Measurements from ENCODE around the gene SYNCRIP.

- no peak for TF ChIP-seq GATA2 (IDR thresholded peaks at IDR 0.05; ENCODE audit: low read depth, low read length)
- TF ChIP-seq GATA3 (IDR thresholded peaks at IDR 0.05; ENCODE audit: low read depth, low read length), result no peak
Measured at GRCh38 chr6:85685713-85686112, 43.0 kb upstream of the SYNCRIP start.

Measured in SH-SY5Y (cell line).